ENCODE data around the gene MPL. TPM values are rescaled to one million over a fixed set of nuclear protein-coding genes. Genes with fewer than 3 reads are reported as not detected.

Gene MPL
- total and polyA plus RNA-seq, 7 donors = not detected

DNA sequence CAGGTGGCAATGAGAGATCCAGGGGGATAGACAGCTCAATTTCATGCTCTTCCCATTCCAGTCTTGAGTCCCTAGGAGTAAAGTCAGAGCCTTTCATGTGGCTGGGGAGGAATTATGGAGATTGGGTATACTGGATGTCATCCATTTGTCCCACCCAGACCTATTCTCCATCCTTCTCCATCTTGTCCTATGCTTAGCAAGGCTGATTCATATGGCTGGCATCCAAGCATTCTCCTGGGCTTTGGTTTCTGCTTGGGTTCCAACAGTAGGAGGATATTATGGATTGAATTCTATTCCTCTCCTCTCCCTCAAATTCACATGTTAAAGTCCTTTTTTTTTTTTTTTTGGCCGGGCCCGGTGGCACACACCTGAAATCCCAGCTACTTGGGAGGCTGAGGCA, 17.3 kb downstream of the MPL start:
- no peak for TF ChIP-seq EP300 (IDR thresholded peaks at IDR 0.05)
- H3K27ac ChIP-seq = no peak overlapping the region
- intact Hi-C loops (cut with DNase I) = loop anchor here (5.0 kb wide), 1 partner anchor 97 kb away; the partner anchor contains the start of gene HYI
- no peak for DNase-seq
- H3K36me3 ChIP-seq = no peaks in the 10 kb centered on the region
- H3K9me3 ChIP-seq = no peaks in the 10 kb centered on the region
- H3K4me1 ChIP-seq = peaks cover 0 to 24% (median 16%) of the 10 kb centered on the region in 4 donors
- H3K27me3 ChIP-seq = no peaks in the 10 kb centered on the region
- 100% methylated on average over 2 of the region's 2 CpGs for WGBS, 2 donors
- no peak overlapping the region for H3K4me3 ChIP-seq

DNA sequence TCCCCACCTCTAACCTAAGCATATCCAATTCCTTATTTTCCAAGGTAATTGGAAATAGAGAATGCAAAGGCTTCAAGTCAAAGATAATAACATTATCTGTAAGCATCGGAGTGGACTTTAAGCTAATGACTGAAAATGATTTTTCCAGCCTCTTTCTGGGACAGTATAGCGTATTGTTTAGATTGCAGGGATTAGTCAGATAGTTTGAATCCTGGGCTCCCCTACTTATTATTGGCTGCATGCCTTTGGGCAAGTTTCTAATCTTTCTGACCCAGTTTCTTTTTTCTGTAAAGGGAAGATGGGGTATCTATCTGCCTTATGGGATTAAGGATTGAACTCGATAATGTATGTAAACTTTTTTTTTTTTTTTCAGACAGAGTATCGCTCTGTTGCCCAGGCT, 19.6 kb downstream of the MPL start:
- intact Hi-C loops (cut with DNase I) = loop anchor here (5.0 kb wide), 1 partner anchor 95 kb away; the partner anchor contains the start of gene HYI

DNA sequence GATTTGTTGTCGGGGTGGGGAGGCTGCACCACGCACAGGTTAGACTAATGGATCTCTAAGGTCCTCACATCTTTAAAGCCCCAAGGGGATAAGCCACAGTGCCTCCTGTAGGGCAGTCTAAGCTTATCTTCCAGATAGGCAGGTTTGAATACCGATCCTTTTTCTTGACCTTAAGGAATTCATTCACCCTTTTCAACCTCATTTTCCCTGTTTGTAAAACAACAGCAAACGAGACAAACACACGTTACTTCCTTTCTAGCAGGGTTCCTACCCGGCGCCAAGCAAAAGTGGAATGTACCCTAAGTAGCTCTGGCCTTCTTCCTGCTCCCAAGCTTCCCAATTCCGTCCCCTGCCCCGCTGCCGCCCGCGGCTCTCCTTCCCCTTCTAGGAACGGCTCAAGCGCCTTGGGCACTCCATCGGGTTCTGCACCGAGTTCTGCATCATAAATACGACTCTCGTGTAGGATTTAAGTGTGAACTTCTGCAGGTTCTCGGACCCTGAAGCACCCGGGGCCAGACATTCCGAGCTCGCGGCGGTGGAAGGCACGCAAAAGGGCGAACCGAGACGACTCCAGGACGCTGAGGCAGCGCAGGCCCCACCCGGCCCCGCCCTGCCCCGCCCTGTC, 20.6 kb downstream of the MPL start:
- peak overlapping the region; percentile 88 to 96 (median 92) for H3K27ac ChIP-seq
- peaks cover 0 to 18% (median 13%) of the 10 kb centered on the region in 4 donors for H3K4me1 ChIP-seq
- TF ChIP-seq EP300 (IDR thresholded peaks at IDR 0.05) (no peak), POLR2AphosphoS5 (IDR thresholded peaks at IDR 0.05) (peak in 3 of 4 donors; percentile 38 to 76 (median 57)), POLR2A (IDR thresholded peaks at IDR 0.05) (no peak)
- TF ChIP-seq, protein P1, sequence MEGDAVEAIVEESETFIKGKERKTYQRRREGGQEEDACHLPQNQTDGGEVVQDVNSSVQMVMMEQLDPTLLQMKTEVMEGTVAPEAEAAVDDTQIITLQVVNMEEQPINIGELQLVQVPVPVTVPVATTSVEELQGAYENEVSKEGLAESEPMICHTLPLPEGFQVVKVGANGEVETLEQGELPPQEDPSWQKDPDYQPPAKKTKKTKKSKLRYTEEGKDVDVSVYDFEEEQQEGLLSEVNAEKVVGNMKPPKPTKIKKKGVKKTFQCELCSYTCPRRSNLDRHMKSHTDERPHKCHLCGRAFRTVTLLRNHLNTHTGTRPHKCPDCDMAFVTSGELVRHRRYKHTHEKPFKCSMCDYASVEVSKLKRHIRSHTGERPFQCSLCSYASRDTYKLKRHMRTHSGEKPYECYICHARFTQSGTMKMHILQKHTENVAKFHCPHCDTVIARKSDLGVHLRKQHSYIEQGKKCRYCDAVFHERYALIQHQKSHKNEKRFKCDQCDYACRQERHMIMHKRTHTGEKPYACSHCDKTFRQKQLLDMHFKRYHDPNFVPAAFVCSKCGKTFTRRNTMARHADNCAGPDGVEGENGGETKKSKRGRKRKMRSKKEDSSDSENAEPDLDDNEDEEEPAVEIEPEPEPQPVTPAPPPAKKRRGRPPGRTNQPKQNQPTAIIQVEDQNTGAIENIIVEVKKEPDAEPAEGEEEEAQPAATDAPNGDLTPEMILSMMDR (IDR thresholded peaks at IDR 0.05) = no peak
- peak overlapping the region; percentile 52 to 78 (median 60) for H3K4me3 ChIP-seq
- H3K9me3 ChIP-seq = no peaks in the 10 kb centered on the region
- intact Hi-C loops (cut with DNase I) = loop anchor here (5.0 kb wide), 1 partner anchor 94 kb away; the partner anchor contains the start of gene HYI
- DNase-seq = no peak
- peaks cover 0 to 27% (median 4%) of the 10 kb centered on the region in 4 donors for H3K36me3 ChIP-seq
- H3K27me3 ChIP-seq = no peaks in the 10 kb centered on the region
- 1% methylated on average over 33 of the region's 33 CpGs for WGBS, 2 donors

More for the DNA sequence above, 19.6 kb downstream of the MPL start:
- H3K4me1 ChIP-seq = peaks cover 0 to 18% (median 13%) of the 10 kb centered on the region in 4 donors
- no peak for DNase-seq
- no peaks in the 10 kb centered on the region for H3K27me3 ChIP-seq
- 87% methylated on average over 4 of the region's 4 CpGs for WGBS, 2 donors
- peak overlapping the region in 2 of 4 donors; percentile 88 to 96 for H3K27ac ChIP-seq
- TF ChIP-seq EP300 (IDR thresholded peaks at IDR 0.05) = no peak
- TF ChIP-seq, protein P1 (IDR thresholded peaks at IDR 0.05) = no peak
- TF ChIP-seq POLR2A (IDR thresholded peaks at IDR 0.05) = no peak
- TF ChIP-seq POLR2AphosphoS5 (IDR thresholded peaks at IDR 0.05) = no peak
- no peaks in the 10 kb centered on the region for H3K9me3 ChIP-seq
- H3K36me3 ChIP-seq = peaks cover 0 to 17% (median 0%) of the 10 kb centered on the region in 4 donors
- no peak overlapping the region for H3K4me3 ChIP-seq

DNA sequence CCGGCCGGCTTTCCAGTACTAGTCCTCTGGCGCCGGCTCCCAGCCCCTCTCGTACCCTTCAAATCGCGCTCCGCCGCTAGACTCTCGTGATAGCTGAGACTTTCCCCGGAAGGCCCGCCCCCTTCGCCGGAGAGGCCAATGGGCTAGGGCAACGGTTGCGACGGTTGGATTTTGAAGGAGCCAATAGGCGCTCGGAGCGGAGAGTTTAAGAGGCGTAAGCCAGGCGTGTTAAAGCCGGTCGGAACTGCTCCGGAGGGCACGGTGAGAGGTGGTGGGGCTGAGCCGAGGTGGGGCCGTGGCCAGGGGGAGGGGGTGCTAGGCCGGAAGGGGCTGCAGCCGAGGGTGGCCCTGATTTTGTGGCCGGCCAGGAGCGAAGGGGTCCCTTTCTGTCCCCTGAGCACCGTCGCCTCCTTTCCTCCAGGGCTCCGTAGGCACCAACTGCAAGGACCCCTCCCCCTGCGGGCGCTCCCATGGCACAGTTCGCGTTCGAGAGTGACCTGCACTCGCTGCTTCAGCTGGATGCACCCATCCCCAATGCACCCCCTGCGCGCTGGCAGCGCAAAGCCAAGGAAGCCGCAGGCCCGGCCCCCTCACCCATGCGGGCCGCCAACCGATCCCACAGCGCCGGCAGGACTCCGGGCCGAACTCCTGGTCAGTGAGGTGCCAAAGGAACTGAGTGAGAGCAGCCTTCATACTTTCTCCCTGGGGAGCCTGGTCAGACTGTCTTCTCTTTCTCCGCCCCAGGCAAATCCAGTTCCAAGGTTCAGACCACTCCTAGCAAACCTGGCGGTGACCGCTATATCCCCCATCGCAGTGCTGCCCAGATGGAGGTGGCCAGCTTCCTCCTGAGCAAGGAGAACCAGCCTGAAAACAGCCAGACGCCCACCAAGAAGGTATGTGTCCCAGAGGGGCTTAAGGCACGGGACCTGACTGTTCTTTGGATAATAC, 21.4 kb downstream of the MPL start, which contains the start of gene CDC20:
Gene CDC20 (plus strand): TSS at position 236 of the 948 bp plus-strand sequence. CDS start 235 bp downstream, at position 471.
- intact Hi-C loops (cut with DNase I) = loop anchor here (5.0 kb wide), 1 partner anchor 93 kb away; the partner anchor contains the start of gene HYI
- peaks cover 0 to 18% (median 13%) of the 10 kb centered on the region in 4 donors for H3K4me1 ChIP-seq
- H3K27ac ChIP-seq = peak within 1 kb of the TSS; percentile 88 to 96 (median 92)
- peak; percentile 99 for DNase-seq
- TF ChIP-seq, protein P1 (IDR thresholded peaks at IDR 0.05) = no peak
- TF ChIP-seq POLR2AphosphoS5 (IDR thresholded peaks at IDR 0.05) = peak in 1 of 4 donors; percentile 52
- WGBS, 2 donors = 1 to 3% methylated on average over 59 of the region's 59 CpGs
- no peaks in the 10 kb centered on the region for H3K27me3 ChIP-seq
- peak within 1 kb of the TSS; percentile 52 to 78 (median 60) for H3K4me3 ChIP-seq
- H3K36me3 ChIP-seq = peaks cover 7 to 34% (median 12%) of the 10 kb centered on the region in 4 donors
- no peaks in the 10 kb centered on the region for H3K9me3 ChIP-seq
